Measurements from ENCODE around the gene BAX. TPM values are rescaled to one million over a fixed set of nuclear protein-coding genes. Genes with fewer than 3 reads are reported as not detected.

Gene BAX
- polyA plus RNA-seq, 1 donor (not counting 4 experiments of a cell fraction or from before 2014, with no cell fraction given): 113 TPM

DNA sequence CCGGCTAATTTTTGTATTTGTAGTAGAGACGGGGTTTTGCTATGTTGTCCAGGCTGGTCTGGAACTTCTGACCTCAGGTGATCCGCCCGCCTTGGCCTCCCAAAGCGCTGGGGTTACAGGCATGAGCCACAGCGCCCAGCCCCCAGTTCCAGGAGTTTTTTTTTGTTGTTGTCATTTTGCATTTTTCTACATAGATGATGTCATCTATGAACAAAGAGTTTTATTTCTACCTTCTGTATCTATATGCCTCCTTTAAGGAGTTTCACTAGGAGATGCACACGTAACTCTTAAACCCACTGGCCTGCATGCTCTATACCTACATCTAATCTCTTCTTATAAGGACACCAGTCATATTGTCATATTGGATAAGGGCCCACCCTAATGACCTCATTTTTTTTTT lies 16.4 kb upstream of the BAX start:
- H3K27ac ChIP-seq (ENCODE audit: control insufficient read depth, insufficient read depth, low read length): no peak overlapping the region
- no peak for DNase-seq (ENCODE audit: low read depth, low spot score)
- H3K4me1 ChIP-seq (ENCODE audit: control insufficient read depth, extremely low read depth, insufficient read depth, low read length): peaks cover 3% of the 10 kb centered on the region
- no peak overlapping the region for H3K9ac ChIP-seq (ENCODE audit: control insufficient read depth, extremely low read depth, insufficient read depth, low read length)
- H3K4me3 ChIP-seq (ENCODE audit: control insufficient read depth in 2 of 3, extremely low read depth in 1 of 3, insufficient read depth in 2 of 3, low read depth in 1 of 3, low read length in 3 of 3): no peak overlapping the region
- no peaks in the 10 kb centered on the region for H3K27me3 ChIP-seq (ENCODE audit: control insufficient read depth, extremely low read depth, insufficient read depth, low read length)
- H3K36me3 ChIP-seq (ENCODE audit: control insufficient read depth in 2 of 2, extremely low read depth in 1 of 2, insufficient read depth in 2 of 2, low read length in 2 of 2): no peaks in the 10 kb centered on the region
- no peaks in the 10 kb centered on the region for H4K20me1 ChIP-seq (ENCODE audit: control insufficient read depth, extremely low read depth, insufficient read depth, low read length)
- TF ChIP-seq, protein P1, sequence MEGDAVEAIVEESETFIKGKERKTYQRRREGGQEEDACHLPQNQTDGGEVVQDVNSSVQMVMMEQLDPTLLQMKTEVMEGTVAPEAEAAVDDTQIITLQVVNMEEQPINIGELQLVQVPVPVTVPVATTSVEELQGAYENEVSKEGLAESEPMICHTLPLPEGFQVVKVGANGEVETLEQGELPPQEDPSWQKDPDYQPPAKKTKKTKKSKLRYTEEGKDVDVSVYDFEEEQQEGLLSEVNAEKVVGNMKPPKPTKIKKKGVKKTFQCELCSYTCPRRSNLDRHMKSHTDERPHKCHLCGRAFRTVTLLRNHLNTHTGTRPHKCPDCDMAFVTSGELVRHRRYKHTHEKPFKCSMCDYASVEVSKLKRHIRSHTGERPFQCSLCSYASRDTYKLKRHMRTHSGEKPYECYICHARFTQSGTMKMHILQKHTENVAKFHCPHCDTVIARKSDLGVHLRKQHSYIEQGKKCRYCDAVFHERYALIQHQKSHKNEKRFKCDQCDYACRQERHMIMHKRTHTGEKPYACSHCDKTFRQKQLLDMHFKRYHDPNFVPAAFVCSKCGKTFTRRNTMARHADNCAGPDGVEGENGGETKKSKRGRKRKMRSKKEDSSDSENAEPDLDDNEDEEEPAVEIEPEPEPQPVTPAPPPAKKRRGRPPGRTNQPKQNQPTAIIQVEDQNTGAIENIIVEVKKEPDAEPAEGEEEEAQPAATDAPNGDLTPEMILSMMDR (optimal IDR thresholded peaks at IDR 0.05 in 1 of 3, IDR thresholded peaks at IDR 0.05 in 1 of 3, conservative IDR thresholded peaks at IDR 0.05 in 1 of 3; ENCODE audit: extremely low read depth in 1 of 3, insufficient read depth in 2 of 3, low read length in 3 of 3): no peak
- no peak for TF ChIP-seq EZH2 (IDR thresholded peaks at IDR 0.05; ENCODE audit: low read length)
- dilution Hi-C loops (cut with MboI; ENCODE audit: extremely low pct_ligation_motif_present, low sequenced_read_pairs): no loop called here
- no peaks in the 10 kb centered on the region for H3K79me2 ChIP-seq (ENCODE audit: control insufficient read depth, insufficient read depth, low read length)
- no peak overlapping the region for H2AFZ ChIP-seq (ENCODE audit: control insufficient read depth, low read length)
- no peak for FAIRE-seq
- no peaks in the 10 kb centered on the region for H3K9me1 ChIP-seq (ENCODE audit: control insufficient read depth, extremely low read depth, insufficient read depth, low read length)
- no peaks in the 10 kb centered on the region for H3K9me3 ChIP-seq (ENCODE audit: control insufficient read depth, low read depth, low read length)
- H3K4me2 ChIP-seq (ENCODE audit: control insufficient read depth, extremely low read depth, insufficient read depth, low read depth, low read length): no peak overlapping the region

- FAIRE-seq: no peak
- no peaks in the 10 kb centered on the region for H4K20me1 ChIP-seq (ENCODE audit: control insufficient read depth, extremely low read depth, insufficient read depth, low read length)
- dilution Hi-C loops (cut with MboI; ENCODE audit: extremely low pct_ligation_motif_present, low sequenced_read_pairs): no loop called here
- TF ChIP-seq, protein P1 (optimal IDR thresholded peaks at IDR 0.05 in 1 of 3, IDR thresholded peaks at IDR 0.05 in 1 of 3, conservative IDR thresholded peaks at IDR 0.05 in 1 of 3; ENCODE audit: extremely low read depth in 1 of 3, insufficient read depth in 2 of 3, low read length in 3 of 3): no peak
- no peak for TF ChIP-seq EZH2 (IDR thresholded peaks at IDR 0.05; ENCODE audit: low read length)
- H3K9me3 ChIP-seq (ENCODE audit: control insufficient read depth, low read depth, low read length): no peaks in the 10 kb centered on the region
- no peak for DNase-seq (ENCODE audit: low read depth, low spot score)
- H3K4me2 ChIP-seq (ENCODE audit: control insufficient read depth, extremely low read depth, insufficient read depth, low read depth, low read length): no peak overlapping the region
- H3K27ac ChIP-seq (ENCODE audit: control insufficient read depth, insufficient read depth, low read length): no peak overlapping the region
- H3K27me3 ChIP-seq (ENCODE audit: control insufficient read depth, extremely low read depth, insufficient read depth, low read length): no peaks in the 10 kb centered on the region
- no peak overlapping the region for H3K4me3 ChIP-seq (ENCODE audit: control insufficient read depth in 2 of 3, extremely low read depth in 1 of 3, insufficient read depth in 2 of 3, low read depth in 1 of 3, low read length in 3 of 3)
- H3K36me3 ChIP-seq (ENCODE audit: control insufficient read depth in 2 of 2, extremely low read depth in 1 of 2, insufficient read depth in 2 of 2, low read length in 2 of 2): no peaks in the 10 kb centered on the region
- no peak overlapping the region for H2AFZ ChIP-seq (ENCODE audit: control insufficient read depth, low read length)
- H3K4me1 ChIP-seq (ENCODE audit: control insufficient read depth, extremely low read depth, insufficient read depth, low read length): no peaks in the 10 kb centered on the region
- H3K9me1 ChIP-seq (ENCODE audit: control insufficient read depth, extremely low read depth, insufficient read depth, low read length): no peaks in the 10 kb centered on the region
- no peaks in the 10 kb centered on the region for H3K79me2 ChIP-seq (ENCODE audit: control insufficient read depth, insufficient read depth, low read length)
- H3K9ac ChIP-seq (ENCODE audit: control insufficient read depth, extremely low read depth, insufficient read depth, low read length): no peak overlapping the region
Observed at GRCh38 chr19:48940902-48941301, 13.8 kb upstream of the BAX start.

All from keratinocyte (primary cell).